Endothelial cell of umbilical vein (primary cell): ENCODE measurements around the gene APOH. TPM values are rescaled to one million over a fixed set of nuclear protein-coding genes. Genes with fewer than 3 reads are reported as not detected.

ENCODE experiments used
- BruUV-seq: library from RNA; stranded (reverse); fragments of 400-500 nt; replicated peaks from 2 replicates; lab custom pipeline; 2021; lab: Mats Ljungman, UMichigan
- CTCF ChIA-PET: fragments of 300-600, 350-600 bp; sonication (Branson Sonifier 250); formaldehyde crosslinking; loops from one replicate; lab custom pipeline; 2021; ENCODE audit warnings: antibody characterized with exemption, inconsistent platforms; lab: Charles Lee
- POLR2A ChIA-PET: fragments of 300-600, 350-600 bp; sonication (Branson Sonifier 250); formaldehyde crosslinking; loops from one replicate; lab custom pipeline; 2021; ENCODE audit warnings: antibody characterized with exemption, inconsistent platforms; lab: Charles Lee
- DNase-seq: peaks from one replicate; pipeline ENCODE4 v3.0.0-alpha.2; 2011; ENCODE audit warnings: low read depth, low spot score
- FAIRE-seq: peaks from 2 replicates; lab custom pipeline; 2011; peaks lifted over from hg19 to GRCh38; lab: Jason Lieb, UNC
- H2AFZ ChIP-seq: 2 replicates; pipeline ENCODE4 v1.6.0; 2012; ENCODE audit warnings: low read depth, low read length, control low read depth, inconsistent platforms
- H3K27ac ChIP-seq: 2 replicates; pipeline ENCODE4 v1.5.1; 2011; ENCODE audit warnings: low read depth, mild to moderate bottlenecking, control low read depth, low read length, moderate library complexity; ENCODE audit not compliant: insufficient read depth
- H3K27me3 ChIP-seq, 2 experiments: 2 replicates each; pipeline versions ENCODE4 v1.6.0 to v1.6.1; 2011; ENCODE audit warnings: low read length in 2 of 2, mixed read lengths in 1 of 2; ENCODE audit not compliant: control insufficient read depth in 2 of 2, insufficient read depth in 2 of 2
- H3K36me3 ChIP-seq, 2 experiments: 2 replicates in 1 of 2; 3 replicates in 1 of 2; pipeline ENCODE4 v1.5.1; 2011; ENCODE audit warnings: low read length in 2 of 2, mild to moderate bottlenecking in 1 of 2, moderate library complexity in 1 of 2; ENCODE audit not compliant: control insufficient read depth in 2 of 2, insufficient read depth in 2 of 2; ENCODE audit errors: extremely low read depth in 1 of 2
- H3K4me1 ChIP-seq: 3 replicates; pipeline ENCODE4 v1.5.1; 2011; ENCODE audit warnings: mild to moderate bottlenecking, low read length; ENCODE audit not compliant: control insufficient read depth, insufficient read depth; ENCODE audit errors: extremely low read depth
- H3K4me2 ChIP-seq: 2 replicates; pipeline ENCODE4 v1.6.1; 2011; ENCODE audit warnings: low read length, control low read depth, mixed read lengths; ENCODE audit not compliant: insufficient read depth
- H3K4me3 ChIP-seq, 3 experiments: fragments of 200-600 bp in 1 of 3; sonication (generic), shearing (Covaris generic) in 1 of 3; replicated peaks in 1 of 3; 2 replicates each; pipeline ENCODE4 v1.5.1; 2011 to 2016; ENCODE audit warnings: control low read depth in 3 of 3, low read length in 3 of 3, mild to moderate bottlenecking in 2 of 3, inconsistent platforms in 1 of 3, low read depth in 1 of 3, moderate library complexity in 1 of 3; ENCODE audit not compliant: insufficient read depth in 1 of 3
- H3K79me2 ChIP-seq: 2 replicates; pipeline ENCODE4 v1.6.0; 2012; ENCODE audit warnings: low read length, inconsistent platforms; ENCODE audit not compliant: control insufficient read depth, insufficient read depth
- H3K9ac ChIP-seq: replicated peaks from 2 replicates; pipeline ENCODE3; 2011; ENCODE audit warnings: low read length, control low read depth; ENCODE audit not compliant: insufficient read depth; ENCODE audit errors: extremely low read depth
- H3K9me1 ChIP-seq: replicated peaks from 3 replicates; pipeline ENCODE4 v1.6.0; 2011; ENCODE audit warnings: mild to moderate bottlenecking, low read length; ENCODE audit not compliant: control insufficient read depth, insufficient read depth; ENCODE audit errors: extremely low read depth
- H3K9me3 ChIP-seq: replicated peaks from 2 replicates; pipeline ENCODE4 v1.5.1; 2012; ENCODE audit warnings: low read length, inconsistent platforms; ENCODE audit not compliant: control insufficient read depth, insufficient read depth
- H4K20me1 ChIP-seq: replicated peaks from 2 replicates; pipeline ENCODE3; 2011; ENCODE audit warnings: mild to moderate bottlenecking, low read length; ENCODE audit not compliant: control insufficient read depth, insufficient read depth; ENCODE audit errors: extremely low read depth
- EZH2 ChIP-seq: IDR thresholded peaks from 2 replicates; pipeline ENCODE4 v1.6.1; 2012; ENCODE audit warnings: borderline replicate concordance, low read depth, mild to moderate bottlenecking, moderate library complexity, low read length, inconsistent platforms; ENCODE audit not compliant: severe bottlenecking
- FOS ChIP-seq: IDR thresholded peaks from 2 replicates; pipeline ENCODE4 v1.6.1; 2011; ENCODE audit warnings: mild to moderate bottlenecking, low read length, moderate library complexity, borderline replicate concordance; ENCODE audit not compliant: insufficient read depth
- GATA2 ChIP-seq: IDR thresholded peaks from 2 replicates; pipeline ENCODE4 v1.7.0; 2011; ENCODE audit warnings: low read depth, mild to moderate bottlenecking, moderate library complexity, mixed read lengths, low read length; ENCODE audit not compliant: insufficient read length, insufficient read depth
- JUN ChIP-seq: IDR thresholded peaks from 2 replicates; pipeline ENCODE4 v1.6.1; 2011; ENCODE audit warnings: borderline replicate concordance, low read depth; ENCODE audit not compliant: insufficient read length, insufficient read depth
- MYC ChIP-seq: IDR thresholded peaks from one replicate; pipeline ENCODE4 v1.6.1; 2011; ENCODE audit warnings: mild to moderate bottlenecking, low read depth, low read length
- POLR2A ChIP-seq: IDR thresholded peaks from 2 replicates; pipeline ENCODE4 v1.6.1; 2012; ENCODE audit warnings: low read depth, mild to moderate bottlenecking, control low read depth, low read length
- POLR2AphosphoS5 ChIP-seq: IDR thresholded peaks from 2 replicates; pipeline ENCODE4 v1.6.1; 2012; ENCODE audit warnings: low read depth, mild to moderate bottlenecking, control low read depth, low read length, moderate library complexity; ENCODE audit not compliant: insufficient read depth
- dilution Hi-C: fragments of 300-500 bp; cut with MboI; formaldehyde crosslinking; loops from one replicate; pipeline ENCODE4 v1.15.0; 2019; ENCODE audit warnings: low sequenced_read_pairs; ENCODE audit not compliant: extremely low pct_ligation_motif_present
- intact Hi-C: fragments of 100-400 bp; cut with micrococcal nuclease; formaldehyde crosslinking; loops from one replicate; pipeline ENCODE4 v1.10.0; 2022
- polyA plus RNA-seq, 4 experiments: library from polyadenylated mRNA; depleted of rRNA in 3 of 4; stranded (reverse) in 3 of 4; unstranded in 1 of 4; fragments of >200 nt; gene quantifications; 2 replicates each; pipeline versions ENCODE4 v1.2.1 to v1.2.3, GENCODE V29; 2011 to 2012; ENCODE audit warnings: missing spikeins in 1 of 4
- total RNA-seq: library from RNA; stranded (reverse); gene quantifications from 2 replicates; pipeline ENCODE4 v1.2.3, GENCODE V29; 2021
- TF ChIP-seq, protein P1 (sequence below), 2 donors: IDR thresholded peaks; 1 replicate in 1 of 2; 2 replicates in 1 of 2; pipeline ENCODE4 v1.5.1; 2011; ENCODE audit warnings: low read length in 2 of 2, mild to moderate bottlenecking in 2 of 2, moderate library complexity in 2 of 2, control low read depth in 1 of 2, inconsistent platforms in 1 of 2, low read depth in 1 of 2; ENCODE audit not compliant: insufficient read depth in 1 of 2; ENCODE audit errors: extremely low read depth in 1 of 2
- TF ChIP-seq, protein P2 (sequence below): IDR thresholded peaks from 2 replicates; pipeline ENCODE4 v1.6.1; 2011; ENCODE audit not compliant: insufficient read depth, insufficient read length

The APOH gene
- total and polyA plus RNA-seq, 2 donors (not counting 3 experiments of a cell fraction or from before 2014, with no cell fraction given), result not detected

DNA sequence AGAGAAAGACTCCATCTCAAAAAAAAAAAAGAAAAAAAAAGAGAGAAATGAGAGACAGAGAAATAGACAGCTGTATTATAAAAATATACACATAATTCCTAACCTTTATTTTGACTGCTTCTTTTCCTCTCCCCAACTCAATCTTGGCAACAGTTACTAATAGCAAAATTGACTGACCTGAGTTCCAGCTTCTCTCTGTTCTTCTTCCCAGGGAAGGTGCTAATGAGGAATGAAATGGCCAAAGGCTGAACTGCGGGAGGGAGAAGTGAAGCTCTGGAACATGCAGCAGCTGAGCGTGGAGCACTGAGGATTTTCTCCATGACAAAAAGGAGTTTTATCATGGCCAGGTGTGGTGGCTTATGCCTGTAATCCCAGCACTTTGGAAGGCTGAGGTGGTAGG, 48.0 kb upstream of the APOH start:
- Histone ChIP-seq H4K20me1 (no peaks in the 10 kb centered on the region), H3K27me3 (no peaks in the 10 kb centered on the region), H3K9me1 (no peaks in the 10 kb centered on the region), H3K4me2 (no peak overlapping the region), H3K36me3 (no peaks in the 10 kb centered on the region), H3K79me2 (no peaks in the 10 kb centered on the region), H2AFZ (no peak overlapping the region), H3K9ac (no peak overlapping the region), H3K9me3 (no peaks in the 10 kb centered on the region), H3K4me1 (peaks cover 30% of the 10 kb centered on the region), H3K27ac (no peak overlapping the region), H3K4me3 (no peak overlapping the region)
- TF ChIP-seq MYC (no peak), POLR2AphosphoS5 (no peak), GATA2 (no peak), JUN (no peak), EZH2 (no peak), FOS (no peak), POLR2A (no peak)
- TF ChIP-seq, protein P1, sequence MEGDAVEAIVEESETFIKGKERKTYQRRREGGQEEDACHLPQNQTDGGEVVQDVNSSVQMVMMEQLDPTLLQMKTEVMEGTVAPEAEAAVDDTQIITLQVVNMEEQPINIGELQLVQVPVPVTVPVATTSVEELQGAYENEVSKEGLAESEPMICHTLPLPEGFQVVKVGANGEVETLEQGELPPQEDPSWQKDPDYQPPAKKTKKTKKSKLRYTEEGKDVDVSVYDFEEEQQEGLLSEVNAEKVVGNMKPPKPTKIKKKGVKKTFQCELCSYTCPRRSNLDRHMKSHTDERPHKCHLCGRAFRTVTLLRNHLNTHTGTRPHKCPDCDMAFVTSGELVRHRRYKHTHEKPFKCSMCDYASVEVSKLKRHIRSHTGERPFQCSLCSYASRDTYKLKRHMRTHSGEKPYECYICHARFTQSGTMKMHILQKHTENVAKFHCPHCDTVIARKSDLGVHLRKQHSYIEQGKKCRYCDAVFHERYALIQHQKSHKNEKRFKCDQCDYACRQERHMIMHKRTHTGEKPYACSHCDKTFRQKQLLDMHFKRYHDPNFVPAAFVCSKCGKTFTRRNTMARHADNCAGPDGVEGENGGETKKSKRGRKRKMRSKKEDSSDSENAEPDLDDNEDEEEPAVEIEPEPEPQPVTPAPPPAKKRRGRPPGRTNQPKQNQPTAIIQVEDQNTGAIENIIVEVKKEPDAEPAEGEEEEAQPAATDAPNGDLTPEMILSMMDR (IDR thresholded peaks at IDR 0.05; ENCODE audit: extremely low read depth in 1 of 2, insufficient read depth in 1 of 2, low read depth in 1 of 2, low read length in 2 of 2), result no peak
- TF ChIP-seq, protein P2, sequence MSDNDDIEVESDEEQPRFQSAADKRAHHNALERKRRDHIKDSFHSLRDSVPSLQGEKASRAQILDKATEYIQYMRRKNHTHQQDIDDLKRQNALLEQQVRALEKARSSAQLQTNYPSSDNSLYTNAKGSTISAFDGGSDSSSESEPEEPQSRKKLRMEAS, result no peak
- FAIRE-seq (no peak), DNase-seq (no peak)
- dilution Hi-C loops, result no loop called here
- intact Hi-C loops, result no loop called here
- ChIA-PET POLR2A (no interaction called here), CTCF (interaction anchor here (1.2 to 3.3 kb wide), 2 partner anchors 37 to 290 kb away, joined by 3 to 10 read pairs; no protein-coding TSS in a partner anchor)
- no TSS peak for BruUV-seq
